Peyer's patch (tissue), 4 donors: ENCODE data around the gene PLEKHB2. TPM values are rescaled to one million over a fixed set of nuclear protein-coding genes. Genes with fewer than 3 reads are reported as not detected.

ENCODE experiments used
- DNase-seq, 3 donors: peaks; one replicate each; pipeline ENCODE4 v3.0.0-alpha.2; 2017 to 2019
- H3K27ac ChIP-seq, 4 donors: fragments of 200-600 bp; sonication (generic); one replicate each; pipeline ENCODE4 v1.5.1; 2016 to 2019
- H3K27me3 ChIP-seq, 2 donors: fragments of 200-600 bp; sonication (generic); one replicate each; pipeline ENCODE4 v1.5.1; 2019
- H3K36me3 ChIP-seq, 3 donors: fragments of 200-600 bp; sonication (generic); one replicate each; pipeline ENCODE4 v1.5.1; 2016 to 2019
- H3K4me1 ChIP-seq, 4 donors: fragments of 200-600 bp; sonication (generic); one replicate each; pipeline ENCODE4 v1.5.1; 2016 to 2019
- H3K4me3 ChIP-seq, 4 donors: fragments of 200-600 bp; sonication (generic); 1 replicate in 3 of 4; 2 replicates in 1 of 4; pipeline ENCODE4 v1.5.1; 2016 to 2019; ENCODE audit warnings: mild to moderate bottlenecking in 1 of 4
- H3K9me3 ChIP-seq, 4 donors: fragments of 200-600 bp; sonication (generic); one replicate each; pipeline ENCODE4 v1.5.1; 2016 to 2019; ENCODE audit warnings: mild to moderate bottlenecking in 1 of 4
- CTCF ChIP-seq, 6 experiments: fragments of 450-650 bp in 4 of 6; fragments of 200-600 bp in 2 of 6; sonication (generic) in 1 of 6; IDR thresholded peaks; one replicate each; pipeline ENCODE4 v1.5.1; 2017 to 2019; ENCODE audit warnings: antibody characterized with exemption in 6 of 6, mild to moderate bottlenecking in 3 of 6, moderate library complexity in 1 of 6
- POLR2A ChIP-seq, 2 donors: fragments of 450-650 bp; IDR thresholded peaks; one replicate each; pipeline ENCODE4 v1.5.1; 2017; ENCODE audit warnings: antibody characterized with exemption in 2 of 2, mild to moderate bottlenecking in 2 of 2, moderate library complexity in 2 of 2
- total RNA-seq, 4 donors: library from RNA; depleted of rRNA; stranded (reverse); fragments of >200 nt; gene quantifications; one replicate each; pipeline ENCODE4 v1.1.0, GENCODE V29; 2016

The PLEKHB2 gene
- total RNA-seq: 100 to 1,000 TPM in 3 of 4 donors, 10 to 100 TPM in 1; 35.5 to 150 (median 120) TPM

GRCh38 chr2:131105156-131105949, at the start of gene PLEKHB2:
Gene PLEKHB2, plus strand, starts transcription at chr2:131105336. Its CDS starts 15,606 bp downstream, at chr2:131120942.
- peak within 1 kb of the TSS; percentile 71 to 95 (median 84) for H3K4me3 ChIP-seq
- no peaks in the 10 kb centered on the region for H3K36me3 ChIP-seq
- DNase-seq: peak; percentile 87 to 97 (median 95)
- H3K27me3 ChIP-seq: no peaks in the 10 kb centered on the region
- H3K27ac ChIP-seq: peak within 1 kb of the TSS; percentile 87 to 95 (median 92)
- peak in 4 of 6 experiments; percentile 2 to 10 (median 6) for TF ChIP-seq CTCF (IDR thresholded peaks at IDR 0.05)
- TF ChIP-seq POLR2A (IDR thresholded peaks at IDR 0.05): peak; percentile 74 to 91
- H3K4me1 ChIP-seq: peaks cover 0 to 23% (median 10%) of the 10 kb centered on the region in 4 donors
- H3K9me3 ChIP-seq: no peaks in the 10 kb centered on the region

- no peak for TF ChIP-seq CTCF (IDR thresholded peaks at IDR 0.05)
- TF ChIP-seq POLR2A (IDR thresholded peaks at IDR 0.05): no peak
- peak in 1 of 3 donors; percentile 15 for DNase-seq
- no peaks in the 10 kb centered on the region for H3K27me3 ChIP-seq
- H3K36me3 ChIP-seq: peaks cover 0 to 87% (median 0%) of the 10 kb centered on the region in 3 donors
- no peak overlapping the region for H3K4me3 ChIP-seq
- H3K27ac ChIP-seq: no peak overlapping the region
- no peaks in the 10 kb centered on the region for H3K4me1 ChIP-seq
- no peaks in the 10 kb centered on the region for H3K9me3 ChIP-seq
Observed at GRCh38 chr2:131056204-131056931, 48.8 kb upstream of the PLEKHB2 start.

GRCh38 chr2:131056932-131057287, 48.2 kb upstream of the PLEKHB2 start:
- no peak for DNase-seq
- no peaks in the 10 kb centered on the region for H3K4me1 ChIP-seq
- TF ChIP-seq POLR2A (IDR thresholded peaks at IDR 0.05) (no peak), CTCF (IDR thresholded peaks at IDR 0.05) (no peak)
- no peak overlapping the region for H3K4me3 ChIP-seq
- H3K27ac ChIP-seq: no peak overlapping the region
- peaks cover 0 to 81% (median 0%) of the 10 kb centered on the region in 3 donors for H3K36me3 ChIP-seq
- H3K9me3 ChIP-seq: no peaks in the 10 kb centered on the region
- no peaks in the 10 kb centered on the region for H3K27me3 ChIP-seq

- H3K4me3 ChIP-seq: no peak overlapping the region
- peaks cover 0 to 78% (median 0%) of the 10 kb centered on the region in 3 donors for H3K36me3 ChIP-seq
- peak in 1 of 3 donors; percentile 15 for DNase-seq
- no peaks in the 10 kb centered on the region for H3K4me1 ChIP-seq
- H3K27ac ChIP-seq: no peak overlapping the region
- no peaks in the 10 kb centered on the region for H3K9me3 ChIP-seq
- TF ChIP-seq CTCF (IDR thresholded peaks at IDR 0.05) (no peak), POLR2A (IDR thresholded peaks at IDR 0.05) (no peak)
- H3K27me3 ChIP-seq: no peaks in the 10 kb centered on the region
Observed at GRCh38 chr2:131058214-131058843, 46.8 kb upstream of the PLEKHB2 start.

GRCh38 chr2:131058920-131059319, 46.2 kb upstream of the PLEKHB2 start:
- peak in 1 of 3 donors; percentile 6 for DNase-seq
- H3K27me3 ChIP-seq: no peaks in the 10 kb centered on the region
- no peaks in the 10 kb centered on the region for H3K9me3 ChIP-seq
- H3K36me3 ChIP-seq: peaks cover 0 to 72% (median 0%) of the 10 kb centered on the region in 3 donors
- H3K27ac ChIP-seq: no peak overlapping the region
- no peaks in the 10 kb centered on the region for H3K4me1 ChIP-seq
- no peak for TF ChIP-seq CTCF (IDR thresholded peaks at IDR 0.05)
- no peak for TF ChIP-seq POLR2A (IDR thresholded peaks at IDR 0.05)
- no peak overlapping the region for H3K4me3 ChIP-seq
